Testis (tissue), 3 donors: ENCODE measurements around the gene COL4A2. TPM values are rescaled to one million over a fixed set of nuclear protein-coding genes. Genes with fewer than 3 reads are reported as not detected.
A peak's percentile ranks its signal among the peaks of the same experiment; 100 is the strongest.

Experiments
- DNase-seq: peaks from one replicate; pipeline ENCODE4 v3.0.0-alpha.2; 2019
- H3K27ac ChIP-seq, 2 donors: fragments of 200-600 bp; sonication (generic); one replicate each; pipeline ENCODE4 v1.5.1; 2019
- H3K27me3 ChIP-seq: fragments of 200-600 bp; sonication (generic); one replicate; pipeline ENCODE4 v1.5.1; 2019
- H3K36me3 ChIP-seq: fragments of 200-600 bp; sonication (generic); one replicate; pipeline ENCODE4 v1.5.1; 2017; ENCODE audit warnings: low read depth; ENCODE audit errors: missing control alignments
- H3K4me1 ChIP-seq: fragments of 200-600 bp; sonication (generic); one replicate; pipeline ENCODE4 v1.5.1; 2019
- H3K4me3 ChIP-seq, 2 donors: fragments of 200-600 bp; sonication (generic); one replicate each; pipeline ENCODE4 v1.5.1; 2017 to 2019
- H3K9me3 ChIP-seq: fragments of 200-600 bp; sonication (generic); one replicate; pipeline ENCODE4 v1.5.1; 2017
- CTCF ChIP-seq, 3 experiments: fragments of 450-650 bp in 2 of 3; fragments of 200-600 bp in 1 of 3; sonication (generic) in 1 of 3; IDR thresholded peaks; one replicate each; pipeline ENCODE4 v1.5.1; 2016 to 2019; ENCODE audit warnings: antibody characterized with exemption in 3 of 3, mild to moderate bottlenecking in 2 of 3, moderate library complexity in 1 of 3
- POLR2A ChIP-seq: fragments of 450-650 bp; IDR thresholded peaks from one replicate; pipeline ENCODE4 v1.6.1; 2017; ENCODE audit warnings: antibody characterized with exemption, mild to moderate bottlenecking, moderate library complexity
- WGBS, 2 donors: methylation state at CpG; one replicate each; pipeline ENCODE4 v1.1.5; 2018; 5-methylcytosine and 5-hydroxymethylcytosine counted together
- intact Hi-C: fragments of 100-400 bp; cut with DNase I; formaldehyde crosslinking; loops from one replicate; pipeline ENCODE4 v1.15.1; 2023; ENCODE audit warnings: low total_unique reads
- polyA plus RNA-seq: library from polyadenylated mRNA; stranded (reverse); fragments of 350-450 nt; fragmentation: Illumina TruSeq; extraction: RNeasy Lipid Tissue Mini Kit (QIAGEN cat#74804); gene quantifications from one replicate; pipeline ENCODE4 v1.2.3, GENCODE V29; 2014; ENCODE audit warnings: low read depth, low replicate concordance; ENCODE audit not compliant: insufficient read depth
- total RNA-seq, 2 donors: library from RNA; depleted of rRNA; stranded (reverse); fragments of >200 nt; gene quantifications; one replicate each; pipeline ENCODE4 v1.2.3, GENCODE V29; 2016

COL4A2 gene
- total and polyA plus RNA-seq, 3 donors from 2014 or later: 69.1 to 89.9 (median 81.0) TPM

GRCh38 chr13:110413676-110414040 lies 106.6 kb downstream of the COL4A2 start:
- H3K36me3 ChIP-seq: no peaks in the 10 kb centered on the region
- TF ChIP-seq POLR2A: no peak
- TF ChIP-seq CTCF (IDR thresholded peaks at IDR 0.05): no peak
- intact Hi-C loops: loop anchor here (10.0 kb wide), 1 partner anchor 189 kb away; no protein-coding TSS in a partner anchor
- H3K9me3 ChIP-seq: no peaks in the 10 kb centered on the region
- DNase-seq: no peak
- 77 to 100% methylated on average over 2 to 6 of the region's 6 CpGs for WGBS, 2 donors
- H3K4me3 ChIP-seq: no peak overlapping the region
- peak overlapping the region in 1 of 2 donors; percentile 27 for H3K27ac ChIP-seq
- peaks cover 32% of the 10 kb centered on the region for H3K4me1 ChIP-seq
- no peaks in the 10 kb centered on the region for H3K27me3 ChIP-seq

GRCh38 chr13:110414283-110414682 lies 107.2 kb downstream of the COL4A2 start:
- Histone ChIP-seq H3K9me3 (no peaks in the 10 kb centered on the region), H3K4me1 (peaks cover 32% of the 10 kb centered on the region), H3K27me3 (no peaks in the 10 kb centered on the region), H3K36me3 (no peaks in the 10 kb centered on the region), H3K4me3 (no peak overlapping the region), H3K27ac (peak overlapping the region in 1 of 2 donors; percentile 27)
- intact Hi-C loops: loop anchor here (10.0 kb wide), 1 partner anchor 189 kb away; no protein-coding TSS in a partner anchor
- DNase-seq: no peak
- TF ChIP-seq POLR2A: no peak
- TF ChIP-seq CTCF (IDR thresholded peaks at IDR 0.05): no peak
- WGBS, 2 donors: 81 to 87% methylated on average over 7 of the region's 7 CpGs

DNA sequence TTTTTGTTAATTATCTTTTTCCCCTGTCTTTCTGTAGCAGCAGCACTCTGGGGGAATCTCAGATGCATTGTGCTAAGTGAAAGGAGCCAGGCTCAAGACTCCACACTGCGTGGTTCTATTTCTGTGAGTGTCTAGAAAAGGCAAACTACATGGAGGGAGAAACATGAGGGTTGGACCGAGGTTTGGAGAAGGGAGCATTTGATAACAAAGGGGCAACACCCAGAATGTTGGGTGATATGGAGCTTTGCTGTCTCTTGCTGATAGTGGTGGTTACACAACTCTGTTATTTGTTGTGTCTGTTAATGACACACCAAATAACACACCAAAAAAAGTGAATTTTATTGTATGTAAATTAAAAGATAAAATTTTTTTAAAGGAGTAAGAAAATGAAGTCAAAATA lies 107.8 kb downstream of the COL4A2 start:
- no peak for TF ChIP-seq CTCF (IDR thresholded peaks at IDR 0.05)
- no peak for TF ChIP-seq POLR2A
- 79 to 80% methylated on average over 2 of the region's 2 CpGs for WGBS, 2 donors
- intact Hi-C loops: loop anchor here (10.0 kb wide), 1 partner anchor 190 kb away; no protein-coding TSS in a partner anchor
- Histone ChIP-seq H3K27me3 (no peaks in the 10 kb centered on the region), H3K9me3 (no peaks in the 10 kb centered on the region), H3K4me1 (peaks cover 32% of the 10 kb centered on the region), H3K27ac (peak overlapping the region in 1 of 2 donors; percentile 50), H3K36me3 (no peaks in the 10 kb centered on the region), H3K4me3 (no peak overlapping the region)
- DNase-seq: no peak

DNA sequence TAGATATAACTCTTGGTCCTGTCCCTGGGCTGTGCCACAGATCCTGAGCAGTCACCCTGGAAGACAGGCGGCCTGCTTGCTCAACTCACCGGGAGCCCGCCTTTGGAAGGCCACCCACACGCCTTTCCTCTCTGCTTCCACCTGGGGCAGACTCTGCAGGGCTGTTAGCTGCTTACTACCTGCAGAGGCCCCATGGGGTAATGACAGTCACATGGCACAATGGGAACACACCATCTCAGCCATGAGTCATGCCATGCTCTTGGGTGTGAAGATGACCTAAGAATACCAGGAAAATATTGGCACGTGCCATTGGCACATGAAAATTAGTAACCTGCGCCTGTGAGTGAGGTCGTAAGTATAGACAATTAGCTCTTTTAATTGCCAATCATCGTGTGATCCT lies 108.6 kb downstream of the COL4A2 start:
- H3K4me1 ChIP-seq: peaks cover 30% of the 10 kb centered on the region
- intact Hi-C loops: loop anchor here (10.0 kb wide), 1 partner anchor 191 kb away; no protein-coding TSS in a partner anchor
- peak overlapping the region in 1 of 2 donors; percentile 50 for H3K27ac ChIP-seq
- no peaks in the 10 kb centered on the region for H3K36me3 ChIP-seq
- no peaks in the 10 kb centered on the region for H3K27me3 ChIP-seq
- 83 to 86% methylated on average over 8 of the region's 8 CpGs for WGBS, 2 donors
- TF ChIP-seq POLR2A (no peak), CTCF (IDR thresholded peaks at IDR 0.05) (no peak)
- no peak overlapping the region for H3K4me3 ChIP-seq
- no peak for DNase-seq
- no peaks in the 10 kb centered on the region for H3K9me3 ChIP-seq
